HepG2 (cell line): ENCODE measurements around the gene UNG. TPM values are rescaled to one million over a fixed set of nuclear protein-coding genes. Genes with fewer than 3 reads are reported as not detected.

Experiments used
- ATM ChIP-seq: fragments of 450-650 bp; IDR thresholded peaks from 2 replicates; pipeline ENCODE4 v1.7.1; 2017; ENCODE audit warnings: mild to moderate bottlenecking, borderline replicate concordance
- CBX2 ChIP-seq, 2 experiments: fragments of 200-600 bp in 1 of 2; sonication (generic); formaldehyde crosslinking in 1 of 2; IDR thresholded peaks; 2 replicates each; pipeline versions ENCODE4 v1.7.0 to v1.8.1; 2018 to 2022; ENCODE audit warnings: low read depth in 2 of 2, low read length in 1 of 2, mild to moderate bottlenecking in 1 of 2, missing genetic modification reagents in 1 of 2
- CHCHD3 ChIP-seq: sonication (generic); formaldehyde crosslinking; IDR thresholded peaks from 2 replicates; pipeline ENCODE4 v1.8.0; 2022; ENCODE audit warnings: mild to moderate bottlenecking, missing genetic modification reagents, moderate library complexity
- HES4 ChIP-seq: sonication (generic); formaldehyde crosslinking; IDR thresholded peaks from 2 replicates; pipeline ENCODE4 v1.9.0; 2021; ENCODE audit warnings: mild to moderate bottlenecking, missing genetic modification reagents, borderline replicate concordance
- HNRNPLL ChIP-seq: fragments of 200-400 bp; formaldehyde crosslinking; IDR thresholded peaks from 2 replicates; pipeline ENCODE4 v1.6.1; 2017; ENCODE audit warnings: mild to moderate bottlenecking, low read depth, low read length; ENCODE audit not compliant: poor library complexity, severe bottlenecking
- KDM2A ChIP-seq: sonication (generic); formaldehyde crosslinking; IDR thresholded peaks from 2 replicates; pipeline ENCODE4 v1.4.0; 2020; ENCODE audit warnings: low read depth, missing genetic modification reagents, borderline replicate concordance
- MED13 ChIP-seq: sonication (generic); formaldehyde crosslinking; IDR thresholded peaks from 2 replicates; pipeline ENCODE4 v1.5.0; 2020; ENCODE audit warnings: missing genetic modification reagents
- NAIF1 ChIP-seq: sonication (generic); formaldehyde crosslinking; IDR thresholded peaks from 2 replicates; pipeline ENCODE4 v1.5.0; 2020; ENCODE audit warnings: mild to moderate bottlenecking, missing genetic modification reagents, borderline replicate concordance
- NFE2L1 ChIP-seq: sonication (generic); formaldehyde crosslinking; IDR thresholded peaks from 2 replicates; pipeline ENCODE4 v1.4.0; 2020; ENCODE audit warnings: missing genetic modification reagents, mild to moderate bottlenecking, borderline replicate concordance
- ZFY ChIP-seq: sonication (generic); formaldehyde crosslinking; IDR thresholded peaks from 2 replicates; pipeline ENCODE4 v1.4.0; 2020; ENCODE audit warnings: missing genetic modification reagents
- ZNF33B ChIP-seq: sonication (generic); formaldehyde crosslinking; IDR thresholded peaks from 2 replicates; pipeline ENCODE4 v1.5.1; 2020; ENCODE audit warnings: mild to moderate bottlenecking, missing genetic modification reagents
- ZNF589 ChIP-seq: sonication (generic); formaldehyde crosslinking; conservative IDR thresholded peaks from 2 replicates; pipeline ENCODE4 v1.8.0; 2022; ENCODE audit warnings: mild to moderate bottlenecking, moderate library complexity, missing genetic modification reagents
- ZNF781 ChIP-seq: sonication (generic); formaldehyde crosslinking; IDR thresholded peaks from 2 replicates; pipeline ENCODE4 v1.5.1; 2020; ENCODE audit warnings: borderline replicate concordance, mild to moderate bottlenecking, missing genetic modification reagents; ENCODE audit errors: not compliant biosample characterization
- polyA plus RNA-seq, 8 experiments: library from polyadenylated mRNA; depleted of rRNA in 3 of 8; stranded (reverse) in 7 of 8; unstranded in 1 of 8; fragments of >200 nt; fragmentation: Illumina TruSeq in 4 of 8; extraction: Trizol in 4 of 8; gene quantifications; 2 replicates each; pipeline versions ENCODE4 v1.2.1 to v1.2.3, GENCODE V29; 2011 to 2016; ENCODE audit warnings: low read depth in 4 of 8, missing spikeins in 1 of 8, mixed read lengths in 1 of 8; ENCODE audit not compliant: insufficient read depth in 1 of 8
- total RNA-seq, 5 experiments: library from RNA; depleted of rRNA; stranded (reverse); fragments of >200 nt; fragmentation: Illumina TruSeq; extraction: Trizol; gene quantifications; 2 replicates each; pipeline ENCODE4 v1.2.3, GENCODE V29; 2016; ENCODE audit warnings: low read depth in 1 of 5
- TF ChIP-seq, protein P1 (sequence below): sonication (generic); formaldehyde crosslinking; IDR thresholded peaks from 2 replicates; pipeline ENCODE4 v1.4.0; 2020; ENCODE audit warnings: mild to moderate bottlenecking, missing genetic modification reagents
- TF ChIP-seq, protein P2 (sequence below): sonication (generic); formaldehyde crosslinking; IDR thresholded peaks from 2 replicates; pipeline ENCODE4 v1.8.0; 2022; ENCODE audit warnings: mild to moderate bottlenecking, missing genetic modification reagents
- TF ChIP-seq, protein P3 (sequence below): sonication (generic); formaldehyde crosslinking; IDR thresholded peaks from 2 replicates; pipeline ENCODE4 v1.4.0; 2020; ENCODE audit warnings: missing genetic modification reagents, borderline replicate concordance
- TF ChIP-seq, protein P4 (sequence below): sonication (generic); formaldehyde crosslinking; IDR thresholded peaks from 2 replicates; pipeline ENCODE4 v1.5.0; 2020; ENCODE audit warnings: mild to moderate bottlenecking, missing genetic modification reagents
- TF ChIP-seq, protein P5 (sequence below): sonication (generic); formaldehyde crosslinking; IDR thresholded peaks from 2 replicates; pipeline ENCODE4 v1.4.0; 2020; ENCODE audit warnings: missing genetic modification reagents, low read depth, mild to moderate bottlenecking, borderline replicate concordance

UNG gene
- total and polyA plus RNA-seq, 2 of the 13 experiments (the other 11 are each of a cell fraction or from before 2014, with no cell fraction given) = 23.3 to 114 TPM

DNA sequence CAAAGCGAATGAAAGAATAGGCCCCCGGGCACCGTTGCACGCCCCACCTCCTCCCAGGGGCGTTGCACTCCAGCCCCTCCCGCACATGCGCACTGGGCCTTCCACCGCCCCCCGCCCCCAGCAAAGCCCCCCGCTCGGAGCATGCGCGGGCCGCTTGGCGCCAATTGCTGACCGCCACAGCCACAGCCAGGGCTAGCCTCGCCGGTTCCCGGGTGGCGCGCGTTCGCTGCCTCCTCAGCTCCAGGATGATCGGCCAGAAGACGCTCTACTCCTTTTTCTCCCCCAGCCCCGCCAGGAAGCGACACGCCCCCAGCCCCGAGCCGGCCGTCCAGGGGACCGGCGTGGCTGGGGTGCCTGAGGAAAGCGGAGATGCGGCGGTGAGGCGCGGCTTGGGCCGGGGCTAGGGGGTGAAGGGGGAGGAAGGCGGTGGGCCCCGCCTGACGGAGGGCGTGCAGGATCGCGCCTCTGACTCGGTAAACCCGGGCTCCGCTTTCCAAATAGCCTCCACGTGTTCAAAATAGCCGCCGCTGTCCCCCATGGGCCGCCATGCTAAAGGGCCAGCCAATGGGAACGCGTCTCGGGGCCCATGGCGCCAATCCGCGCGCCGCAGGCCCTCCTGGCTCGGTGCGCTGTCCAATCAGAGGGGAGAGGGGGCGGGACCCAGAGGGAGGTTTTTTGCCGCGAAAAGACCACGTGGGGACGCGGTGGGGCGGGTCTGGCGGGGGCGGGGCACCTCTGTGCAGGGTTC is at the start of gene UNG (continued):
- TF ChIP-seq, protein P1, sequence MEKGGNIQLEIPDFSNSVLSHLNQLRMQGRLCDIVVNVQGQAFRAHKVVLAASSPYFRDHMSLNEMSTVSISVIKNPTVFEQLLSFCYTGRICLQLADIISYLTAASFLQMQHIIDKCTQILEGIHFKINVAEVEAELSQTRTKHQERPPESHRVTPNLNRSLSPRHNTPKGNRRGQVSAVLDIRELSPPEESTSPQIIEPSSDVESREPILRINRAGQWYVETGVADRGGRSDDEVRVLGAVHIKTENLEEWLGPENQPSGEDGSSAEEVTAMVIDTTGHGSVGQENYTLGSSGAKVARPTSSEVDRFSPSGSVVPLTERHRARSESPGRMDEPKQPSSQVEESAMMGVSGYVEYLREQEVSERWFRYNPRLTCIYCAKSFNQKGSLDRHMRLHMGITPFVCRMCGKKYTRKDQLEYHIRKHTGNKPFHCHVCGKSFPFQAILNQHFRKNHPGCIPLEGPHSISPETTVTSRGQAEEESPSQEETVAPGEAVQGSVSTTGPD (CRISPR knock-in tag) = no peak; the same call in 1 of the 2 replicates
- TF ChIP-seq CHCHD3 (CRISPR knock-in tag) = peak; percentile 69; the same call in 1 of the 2 replicates
- TF ChIP-seq, protein P2, sequence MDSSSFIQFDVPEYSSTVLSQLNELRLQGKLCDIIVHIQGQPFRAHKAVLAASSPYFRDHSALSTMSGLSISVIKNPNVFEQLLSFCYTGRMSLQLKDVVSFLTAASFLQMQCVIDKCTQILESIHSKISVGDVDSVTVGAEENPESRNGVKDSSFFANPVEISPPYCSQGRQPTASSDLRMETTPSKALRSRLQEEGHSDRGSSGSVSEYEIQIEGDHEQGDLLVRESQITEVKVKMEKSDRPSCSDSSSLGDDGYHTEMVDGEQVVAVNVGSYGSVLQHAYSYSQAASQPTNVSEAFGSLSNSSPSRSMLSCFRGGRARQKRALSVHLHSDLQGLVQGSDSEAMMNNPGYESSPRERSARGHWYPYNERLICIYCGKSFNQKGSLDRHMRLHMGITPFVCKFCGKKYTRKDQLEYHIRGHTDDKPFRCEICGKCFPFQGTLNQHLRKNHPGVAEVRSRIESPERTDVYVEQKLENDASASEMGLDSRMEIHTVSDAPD (CRISPR knock-in tag) = 0 out of 2 replicates have a peak, but pooled peaks have one; percentile 48
- no peak for TF ChIP-seq NAIF1
- TF ChIP-seq CBX2 (IDR thresholded peaks at IDR 0.05; ENCODE audit: low read depth, low read length) = no peak
- no peak for TF ChIP-seq CBX2 (CRISPR knock-in tag; IDR thresholded peaks at IDR 0.05; ENCODE audit: low read depth)
- TF ChIP-seq HES4 (CRISPR knock-in tag) = no peak
- TF ChIP-seq ZFY (CRISPR knock-in tag) = no peak
- TF ChIP-seq ZNF781 (CRISPR knock-in tag) = peak; percentile 44
- no peak for TF ChIP-seq MED13
- TF ChIP-seq NFE2L1 (CRISPR knock-in tag) = no peak
- TF ChIP-seq HNRNPLL = peak; percentile 10
- TF ChIP-seq ATM = no peak
- peak; percentile 14; the same call in 1 of the 2 replicates for TF ChIP-seq KDM2A (CRISPR knock-in tag)
- 0 out of 2 replicates have a peak, but pooled peaks have one; percentile 45 for TF ChIP-seq ZNF589
- TF ChIP-seq, protein P3, sequence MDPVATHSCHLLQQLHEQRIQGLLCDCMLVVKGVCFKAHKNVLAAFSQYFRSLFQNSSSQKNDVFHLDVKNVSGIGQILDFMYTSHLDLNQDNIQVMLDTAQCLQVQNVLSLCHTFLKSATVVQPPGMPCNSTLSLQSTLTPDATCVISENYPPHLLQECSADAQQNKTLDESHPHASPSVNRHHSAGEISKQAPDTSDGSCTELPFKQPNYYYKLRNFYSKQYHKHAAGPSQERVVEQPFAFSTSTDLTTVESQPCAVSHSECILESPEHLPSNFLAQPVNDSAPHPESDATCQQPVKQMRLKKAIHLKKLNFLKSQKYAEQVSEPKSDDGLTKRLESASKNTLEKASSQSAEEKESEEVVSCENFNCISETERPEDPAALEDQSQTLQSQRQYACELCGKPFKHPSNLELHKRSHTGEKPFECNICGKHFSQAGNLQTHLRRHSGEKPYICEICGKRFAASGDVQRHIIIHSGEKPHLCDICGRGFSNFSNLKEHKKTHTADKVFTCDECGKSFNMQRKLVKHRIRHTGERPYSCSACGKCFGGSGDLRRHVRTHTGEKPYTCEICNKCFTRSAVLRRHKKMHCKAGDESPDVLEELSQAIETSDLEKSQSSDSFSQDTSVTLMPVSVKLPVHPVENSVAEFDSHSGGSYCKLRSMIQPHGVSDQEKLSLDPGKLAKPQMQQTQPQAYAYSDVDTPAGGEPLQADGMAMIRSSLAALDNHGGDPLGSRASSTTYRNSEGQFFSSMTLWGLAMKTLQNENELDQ (CRISPR knock-in tag) = no peak
- TF ChIP-seq ZNF33B (CRISPR knock-in tag) = 0 out of 2 replicates have a peak, but pooled peaks have one; percentile 46
- TF ChIP-seq, protein P4, sequence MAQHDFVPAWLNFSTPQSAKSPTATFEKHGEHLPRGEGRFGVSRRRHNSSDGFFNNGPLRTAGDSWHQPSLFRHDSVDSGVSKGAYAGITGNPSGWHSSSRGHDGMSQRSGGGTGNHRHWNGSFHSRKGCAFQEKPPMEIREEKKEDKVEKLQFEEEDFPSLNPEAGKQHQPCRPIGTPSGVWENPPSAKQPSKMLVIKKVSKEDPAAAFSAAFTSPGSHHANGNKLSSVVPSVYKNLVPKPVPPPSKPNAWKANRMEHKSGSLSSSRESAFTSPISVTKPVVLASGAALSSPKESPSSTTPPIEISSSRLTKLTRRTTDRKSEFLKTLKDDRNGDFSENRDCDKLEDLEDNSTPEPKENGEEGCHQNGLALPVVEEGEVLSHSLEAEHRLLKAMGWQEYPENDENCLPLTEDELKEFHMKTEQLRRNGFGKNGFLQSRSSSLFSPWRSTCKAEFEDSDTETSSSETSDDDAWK (CRISPR knock-in tag) = no peak
- TF ChIP-seq, protein P5, sequence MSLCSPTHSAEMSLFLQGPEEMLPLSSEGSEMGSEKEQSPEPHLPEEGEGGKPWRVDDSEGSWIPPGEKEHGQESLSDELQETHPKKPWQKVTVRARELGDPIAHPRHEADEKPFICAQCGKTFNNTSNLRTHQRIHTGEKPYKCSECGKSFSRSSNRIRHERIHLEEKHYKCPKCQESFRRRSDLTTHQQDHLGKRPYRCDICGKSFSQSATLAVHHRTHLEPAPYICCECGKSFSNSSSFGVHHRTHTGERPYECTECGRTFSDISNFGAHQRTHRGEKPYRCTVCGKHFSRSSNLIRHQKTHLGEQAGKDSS (CRISPR knock-in tag) = 0 out of 2 replicates have a peak, but pooled peaks have one; percentile 40
